NCI-H1105 (cell line): ENCODE data around the gene SBK2.
"Not testable (repeated sequence)": the region's sequence is repeated elsewhere in the genome, so short reads cannot be mapped to it uniquely, and the experiment has no call there.

Experiments used
- DNase-seq: peaks from one replicate; lab custom pipeline; 2025; lab: John Stamatoyannopoulos, UW

The SBK2 gene

DNA sequence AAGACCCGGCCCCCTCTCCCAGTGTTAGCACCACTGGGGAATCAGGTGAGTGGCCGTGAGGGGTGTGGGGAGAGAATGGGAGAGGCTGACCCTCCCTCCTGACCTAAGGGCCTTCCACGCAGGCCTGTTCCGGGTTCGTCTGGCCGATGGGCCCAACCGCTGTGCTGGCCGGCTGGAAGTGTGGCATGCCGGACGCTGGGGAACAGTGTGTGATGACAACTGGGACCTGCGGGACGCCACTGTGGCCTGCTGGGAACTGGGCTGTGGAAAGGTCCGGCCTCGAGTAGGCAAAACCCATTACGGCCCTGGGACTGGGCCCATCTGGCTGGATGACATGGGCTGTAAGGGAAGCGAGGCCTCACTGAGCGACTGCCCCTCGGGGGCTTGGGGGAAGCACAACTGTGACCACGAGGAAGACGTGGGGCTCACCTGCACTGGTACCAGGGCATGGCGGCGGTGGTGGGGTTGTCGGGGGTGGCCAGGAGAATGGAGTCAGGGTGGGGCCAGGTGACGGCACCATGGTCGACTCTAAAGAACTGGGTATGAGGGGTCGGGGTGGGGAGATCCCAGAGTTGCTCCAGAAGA is 36.5 kb downstream of the SBK2 start:
- no peak for DNase-seq

- DNase-seq: no peak
These were observed 38.6 kb downstream of the SBK2 start for GRCh38 chr19:55498246-55498840.

GRCh38 chr19:55497763-55498162 is 39.2 kb downstream of the SBK2 start:
- no peak for DNase-seq

DNA sequence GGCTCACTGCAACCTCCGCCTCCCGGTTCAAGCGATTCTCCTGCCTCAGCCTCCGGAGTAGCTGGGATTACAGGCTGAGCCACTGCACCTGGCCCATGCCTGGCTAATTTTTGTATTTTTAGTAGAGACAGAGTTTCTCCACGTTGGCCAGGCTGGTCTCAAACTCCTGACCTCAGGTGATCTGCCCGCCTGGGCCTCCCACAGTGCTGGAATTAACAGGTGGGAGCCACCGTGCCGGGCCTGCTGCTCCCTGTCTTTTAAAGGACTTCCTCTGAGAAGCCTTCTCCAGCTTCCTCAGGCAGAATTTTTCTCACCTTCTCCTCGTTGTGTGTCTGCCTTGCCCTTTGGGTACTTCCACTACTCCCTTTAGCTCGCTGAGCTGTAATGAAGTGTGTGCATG is 40.1 kb downstream of the SBK2 start:
- not testable (repeated sequence) for DNase-seq

- DNase-seq: no peak
These were observed 41.1 kb downstream of the SBK2 start for GRCh38 chr19:55495646-55496349.

DNA sequence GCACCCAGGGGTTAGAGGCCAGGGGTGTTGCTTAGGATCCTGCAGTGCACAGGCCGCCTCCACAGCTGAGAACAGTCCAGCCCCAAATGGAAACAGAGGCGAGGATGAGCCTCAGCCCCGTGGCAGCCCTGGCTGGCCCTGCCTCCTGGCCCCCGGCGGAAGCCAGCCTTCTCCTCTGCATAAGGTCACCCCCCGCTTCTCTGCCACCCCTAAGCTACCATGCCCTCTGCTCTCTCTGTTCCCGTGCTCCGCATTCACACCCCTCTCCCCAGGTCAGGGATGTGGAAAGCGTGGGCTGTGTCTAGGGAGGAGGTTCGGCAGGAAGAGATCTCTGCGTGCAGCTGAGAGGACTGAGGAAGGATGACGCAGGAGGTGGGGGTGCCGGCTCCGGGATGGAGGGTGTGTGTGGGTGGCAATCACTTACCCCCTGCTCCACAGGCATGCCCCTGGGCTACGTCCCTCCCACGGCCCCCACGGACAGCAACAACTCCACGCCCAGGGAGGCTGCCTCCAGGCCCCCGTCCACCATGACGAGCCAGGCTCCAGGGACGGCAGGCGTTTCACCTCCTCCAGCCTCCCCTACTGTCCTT is 42.7 kb downstream of the SBK2 start:
- no peak for DNase-seq

GRCh38 chr19:55493645-55494171 is 43.2 kb downstream of the SBK2 start:
- no peak for DNase-seq

DNA sequence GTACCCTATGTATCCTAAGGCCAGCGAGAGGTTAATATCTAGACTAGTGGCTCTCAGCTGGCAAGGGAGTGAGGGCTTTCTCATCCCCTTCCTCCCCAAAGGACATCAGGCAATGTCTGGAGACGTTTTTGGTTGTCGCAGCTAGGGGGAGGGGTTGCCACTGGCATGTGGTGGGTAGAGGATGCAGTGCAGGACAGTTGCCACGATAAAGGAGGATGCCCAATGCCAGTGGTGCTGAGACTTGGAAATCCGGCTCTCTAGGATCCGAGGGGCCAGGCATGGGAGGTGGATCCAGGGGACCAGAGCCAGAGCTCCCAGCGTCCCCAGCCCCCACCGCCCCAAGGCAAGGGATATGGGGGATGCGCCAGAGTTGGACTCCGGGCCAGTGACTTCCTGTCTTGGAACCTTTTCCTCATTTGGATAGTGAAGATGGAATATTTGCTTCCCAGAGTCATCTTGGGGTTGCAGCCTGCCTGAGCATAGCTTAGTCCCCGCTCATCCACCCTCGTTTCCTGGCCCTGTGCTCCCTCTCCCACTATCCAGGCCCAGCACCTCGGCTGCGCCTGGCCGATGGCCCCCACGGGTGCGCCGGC is 43.8 kb downstream of the SBK2 start:
- no peak for DNase-seq

DNA sequence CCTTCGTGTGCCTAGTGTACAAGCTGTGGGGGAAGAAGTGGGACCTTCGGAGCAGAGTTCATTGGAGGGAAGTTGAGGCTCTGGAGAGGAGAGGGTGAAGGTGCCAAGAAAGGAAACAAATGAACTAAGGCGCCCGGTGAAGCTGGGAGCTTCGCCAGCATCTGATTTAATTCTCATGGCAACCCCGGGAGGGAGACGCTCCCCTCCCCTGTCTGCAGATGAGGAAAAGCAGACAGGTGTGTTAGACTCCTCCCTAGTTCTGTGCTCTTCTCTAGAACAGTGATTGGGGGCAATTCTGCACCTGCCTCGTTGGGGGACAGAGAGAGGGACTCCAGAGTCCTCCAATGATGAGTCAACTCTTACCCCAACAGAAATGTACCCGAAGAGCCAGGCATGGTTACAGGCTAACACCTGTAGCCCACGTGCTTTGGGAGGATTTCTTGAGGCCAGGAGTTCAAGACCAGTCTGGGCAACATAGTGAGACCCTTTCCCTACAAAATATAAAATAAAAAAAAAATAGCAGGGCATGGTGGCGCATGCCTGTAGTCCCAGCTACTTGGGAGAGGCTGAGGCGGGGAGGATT is 44.5 kb downstream of the SBK2 start:
- DNase-seq: peak; percentile 56

DNA sequence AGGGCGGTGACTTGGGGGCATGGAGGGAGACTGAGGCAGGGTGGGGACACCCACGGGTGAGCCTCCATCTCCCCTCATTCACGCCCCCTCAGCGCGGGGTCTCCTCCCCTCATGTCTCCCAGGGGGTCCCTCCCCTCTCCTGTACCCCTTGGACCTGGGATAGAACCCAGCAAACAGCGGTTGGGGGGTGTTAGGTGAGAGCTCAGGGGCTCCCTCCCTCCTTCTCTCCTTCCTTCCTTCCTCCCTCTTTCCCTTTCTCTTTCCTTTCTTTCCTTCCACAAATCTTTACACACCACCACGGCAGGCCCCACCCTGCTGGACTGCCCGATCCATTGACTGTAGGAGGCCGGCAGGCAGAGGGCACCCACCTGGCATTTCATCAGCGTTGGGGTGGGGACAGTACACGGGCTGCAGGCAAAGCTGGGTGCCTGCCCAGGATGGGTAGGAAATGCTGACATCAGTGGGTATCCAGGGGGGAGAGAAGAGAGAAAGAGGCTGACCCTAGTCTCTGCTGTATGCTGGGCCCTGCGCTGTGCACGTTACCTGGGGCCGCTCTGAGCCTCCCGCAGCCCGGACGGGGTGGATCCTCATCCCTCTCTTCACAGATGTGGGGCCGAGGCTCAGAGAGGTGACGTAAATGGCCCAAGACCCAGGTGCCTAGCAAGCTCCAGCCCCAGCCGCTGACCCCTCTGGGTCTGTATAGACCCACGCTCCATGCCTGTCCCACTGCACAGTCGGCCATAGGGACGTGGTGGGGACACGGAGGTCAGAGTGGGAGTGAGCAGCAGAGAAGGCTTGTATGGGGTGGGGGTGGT is 45.2 kb downstream of the SBK2 start:
- no peak for DNase-seq

DNA sequence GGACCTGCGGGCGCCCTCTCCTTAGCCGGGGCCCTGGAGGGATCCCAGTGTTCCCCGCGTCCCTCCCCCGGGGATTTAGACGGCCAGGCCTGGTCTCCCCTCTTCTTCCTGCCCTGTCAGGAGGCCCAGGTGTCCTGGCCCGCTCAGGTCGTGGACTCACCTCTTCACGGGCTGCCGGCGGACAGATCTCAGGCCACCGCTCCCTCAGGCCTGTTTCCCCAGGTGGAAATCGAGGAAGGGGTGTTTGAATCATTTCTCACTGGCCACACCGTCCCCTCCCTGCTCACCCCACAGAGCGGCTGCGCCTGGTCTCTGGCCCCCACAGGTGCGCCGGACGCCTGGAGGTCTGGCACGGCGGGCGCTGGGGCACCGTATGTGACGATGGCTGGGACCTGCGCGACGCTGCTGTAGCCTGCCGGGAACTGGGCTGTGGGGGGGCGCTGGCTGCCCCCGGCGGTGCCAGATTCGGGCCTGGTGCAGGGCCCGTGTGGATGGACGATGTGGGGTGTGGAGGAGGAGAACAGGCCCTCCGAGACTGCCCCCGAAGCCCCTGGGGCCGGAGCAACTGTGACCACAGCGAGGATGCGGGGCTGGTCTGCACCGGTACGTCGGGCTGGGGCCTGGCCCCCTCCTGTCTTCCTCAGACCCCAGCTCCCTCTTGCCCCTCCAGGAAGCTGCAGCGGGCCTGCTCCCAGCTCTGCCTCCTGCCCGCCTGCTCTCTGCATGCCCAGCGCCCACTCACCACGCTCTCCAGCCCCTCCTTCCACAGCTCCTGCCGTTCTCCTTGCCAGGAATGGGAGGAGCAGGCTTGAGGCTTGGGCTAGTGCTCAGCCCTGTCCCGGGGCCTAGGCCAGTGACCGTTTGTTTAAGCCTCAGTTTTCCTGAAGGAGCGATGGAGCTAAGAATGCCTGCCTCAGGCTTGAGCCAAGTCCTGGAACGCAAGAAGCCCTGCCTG is 46.2 kb downstream of the SBK2 start:
- DNase-seq: no peak

- no peak for DNase-seq
These were observed 47.0 kb downstream of the SBK2 start for GRCh38 chr19:55489711-55490477.

DNA sequence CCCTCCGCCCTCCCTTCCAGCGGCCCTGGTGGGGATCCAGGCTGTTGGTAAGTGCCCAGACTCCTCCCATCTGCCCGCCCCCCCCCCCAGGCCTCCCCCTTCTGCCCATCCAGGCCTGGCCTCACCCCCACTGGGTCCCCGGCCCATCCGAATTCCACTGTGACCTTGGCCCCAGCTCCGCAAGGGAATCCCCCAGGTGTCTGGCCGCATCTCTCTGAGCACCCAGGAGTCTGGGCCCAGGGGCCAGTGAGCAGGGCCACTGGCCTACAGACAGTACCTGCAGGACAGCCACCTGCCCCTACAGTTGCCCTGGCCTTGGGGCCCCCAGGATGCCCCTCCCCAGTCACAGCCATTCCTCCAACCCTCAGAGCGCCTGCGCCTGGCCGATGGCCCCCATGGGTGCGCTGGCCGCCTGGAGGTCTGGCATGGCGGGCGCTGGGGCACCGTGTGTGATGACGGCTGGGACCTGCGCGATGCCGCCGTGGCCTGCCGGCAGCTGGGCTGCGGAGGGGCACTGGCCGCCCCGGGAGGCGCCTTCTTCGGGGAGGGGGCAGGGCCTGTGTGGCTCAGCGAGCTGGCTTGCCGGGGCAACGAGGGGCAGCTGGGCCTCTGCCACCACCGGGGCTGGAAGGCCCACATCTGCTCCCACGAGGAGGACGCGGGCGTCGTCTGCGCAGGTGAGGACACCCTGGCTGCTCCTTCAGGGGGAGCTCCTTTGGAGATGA is 47.8 kb downstream of the SBK2 start:
- no peak for DNase-seq

GRCh38 chr19:55487924-55488687 is 48.8 kb downstream of the SBK2 start, which contains the start of gene SSC5D:
SSC5D (plus strand) TSS chr19:55488436; CDS start chr19:55488590, 154 bp downstream.
- DNase-seq: no peak

DNA sequence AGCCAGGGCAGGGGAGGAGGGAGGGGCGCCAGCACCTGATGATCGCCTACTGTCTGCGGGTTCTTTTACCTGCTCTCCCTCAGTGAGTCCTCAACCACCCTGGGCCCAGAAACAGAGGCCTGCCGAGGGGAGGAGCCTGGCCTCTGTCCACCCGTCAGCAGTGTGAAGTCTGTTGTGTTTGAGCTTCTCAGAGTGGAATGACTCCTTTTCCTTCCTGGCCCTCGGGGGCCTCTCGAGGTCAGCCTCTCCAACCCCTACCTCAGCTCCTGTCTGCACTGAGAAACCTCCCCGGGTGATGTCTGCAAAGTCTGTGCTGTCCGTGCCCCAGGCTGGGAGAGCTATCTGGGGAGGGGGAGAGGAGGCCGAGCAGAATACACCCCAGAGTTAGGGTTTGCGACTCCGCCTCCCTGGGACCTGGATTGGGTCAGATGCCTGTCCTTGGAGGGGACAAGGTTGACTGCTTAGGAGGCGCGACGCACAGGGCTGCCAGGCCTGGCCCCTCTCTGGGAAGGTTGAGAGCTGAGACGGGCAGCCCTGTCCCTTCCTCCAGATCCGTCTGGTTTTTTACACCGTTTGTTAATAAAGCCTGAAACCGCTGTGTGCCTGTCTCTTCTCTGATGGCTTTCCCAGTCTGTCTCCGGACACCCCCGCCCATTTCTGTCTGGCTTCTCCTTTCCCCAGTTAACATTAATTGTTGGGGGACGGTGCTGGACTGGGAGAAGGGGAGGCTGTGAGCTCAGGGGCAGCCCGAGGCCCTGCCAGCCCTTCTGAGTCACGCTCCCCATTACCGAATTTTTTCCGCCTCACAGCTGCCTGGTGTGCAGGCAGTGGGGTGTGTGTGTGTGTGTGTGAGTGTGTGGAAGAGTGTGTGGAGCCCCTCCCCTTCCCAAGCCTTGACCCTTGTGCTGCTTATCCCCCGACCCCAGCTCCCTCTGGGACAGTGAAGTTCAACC is 49.7 kb downstream of the SBK2 start:
- DNase-seq: no peak
